HG02970 (cell line): ENCODE data around the gene TH.
"Not testable (repeated sequence)": the region's sequence is repeated elsewhere in the genome, so short reads cannot be mapped to it uniquely, and the experiment has no call there.

Experiments
- ATAC-seq: cut with Tn5 transposase; IDR thresholded peaks from one replicate; pipeline ENCODE4 v1.9.1; 2021; ENCODE audit warnings: mild to moderate bottlenecking, moderate library complexity, moderate number of reproducible peaks; ENCODE audit not compliant: unreplicated experiment, low FRiP score

Gene TH

DNA sequence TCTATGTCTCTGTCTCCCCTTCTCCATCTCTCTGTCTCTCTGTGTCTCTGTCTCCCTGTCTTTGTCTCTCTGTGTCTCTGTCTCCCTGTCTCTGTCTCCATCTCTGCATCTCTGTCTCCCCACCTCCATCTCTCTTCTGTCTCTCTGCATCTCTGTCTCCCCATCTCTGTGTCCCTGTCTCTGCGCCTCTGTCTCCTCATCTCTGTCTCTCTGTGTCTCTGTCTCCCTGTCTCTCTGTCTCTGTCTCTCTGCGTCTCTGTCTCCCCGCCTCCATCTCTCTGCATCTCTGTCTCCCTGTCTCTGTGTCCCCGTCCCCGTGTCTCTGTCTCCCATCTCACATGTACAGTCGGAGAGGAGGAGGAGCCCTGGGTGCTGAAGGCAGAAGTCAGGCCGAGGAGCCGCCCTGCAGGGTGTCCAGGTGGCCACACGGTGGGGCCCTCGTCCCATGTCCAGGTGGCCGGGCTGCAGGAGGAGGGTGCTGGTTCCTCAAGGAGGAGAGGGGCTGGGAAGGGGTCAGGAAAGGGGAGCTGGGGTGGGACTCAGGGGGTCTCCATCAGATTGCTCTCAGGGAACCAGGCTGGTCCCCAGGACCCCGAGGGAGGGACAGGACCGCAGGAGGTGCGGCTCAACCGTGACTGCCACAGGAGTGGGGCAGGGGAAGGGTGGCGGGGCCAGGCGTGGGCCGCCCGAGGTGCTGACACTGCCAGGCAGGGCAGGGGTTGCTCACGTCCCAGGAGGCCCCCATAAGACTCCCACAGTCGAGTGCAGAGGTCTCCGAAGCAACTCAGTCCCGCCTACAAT lies 25.6 kb upstream of the TH start:
- ATAC-seq: no peak

DNA sequence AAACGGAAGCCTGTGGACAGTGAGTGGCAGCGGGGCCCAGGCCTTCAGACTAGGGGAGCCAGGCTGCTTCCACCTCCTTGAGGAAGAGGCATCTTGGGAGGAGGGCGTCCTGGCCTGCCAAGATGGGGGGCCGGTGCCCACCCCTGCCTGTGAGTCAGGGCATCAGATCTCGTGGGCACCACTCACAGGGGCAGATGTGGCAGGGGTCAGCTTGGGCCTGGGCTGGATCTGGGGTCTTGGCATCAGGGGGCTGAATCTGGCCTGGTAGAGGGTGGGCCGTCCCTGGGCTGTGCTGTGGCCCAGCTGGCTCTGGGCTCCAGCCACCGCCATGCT lies 24.1 kb upstream of the TH start:
- no peak for ATAC-seq

DNA sequence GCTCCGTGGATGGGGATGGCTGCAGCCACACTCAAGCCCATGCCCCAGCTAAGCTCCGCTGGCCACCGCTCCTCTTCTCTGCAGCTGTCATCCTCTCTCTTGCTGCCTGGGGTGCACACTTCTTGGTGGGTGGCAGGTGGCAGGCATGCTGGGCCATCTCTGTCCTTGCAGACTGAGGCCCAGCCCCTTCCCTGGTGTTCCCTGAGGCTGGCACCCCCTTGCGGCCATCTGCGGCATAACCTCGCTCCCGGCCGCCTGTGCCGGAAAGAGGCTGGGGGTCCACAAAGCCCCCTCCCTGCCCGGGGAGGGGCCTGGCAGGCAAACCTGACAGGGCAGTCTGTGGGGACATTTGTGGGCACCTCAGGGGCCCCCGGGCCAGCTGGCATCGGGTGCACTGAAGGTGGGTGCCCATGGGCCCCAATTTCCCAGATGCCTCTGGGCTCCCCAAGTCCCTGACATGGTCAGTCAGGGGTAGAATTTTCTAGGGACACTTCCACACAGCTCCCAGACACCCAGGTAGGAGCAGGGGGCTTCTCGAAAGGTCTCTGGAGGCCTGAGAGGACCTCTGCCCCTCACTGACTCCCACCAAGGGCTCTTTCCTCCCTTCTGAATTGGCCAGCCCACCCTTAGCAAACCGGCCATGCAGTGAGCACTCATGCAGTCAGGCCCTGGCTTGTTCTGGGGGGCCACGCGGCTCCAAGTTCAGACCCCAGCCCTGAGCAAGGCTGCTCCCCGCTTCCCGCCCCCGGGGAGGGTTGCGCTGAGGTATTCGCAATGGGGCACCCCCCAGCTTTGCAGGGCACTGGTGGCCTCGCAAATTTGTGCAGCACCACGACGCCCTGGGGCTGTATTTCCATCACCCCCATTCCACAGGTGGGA lies 23.5 kb upstream of the TH start:
- no peak for ATAC-seq

DNA sequence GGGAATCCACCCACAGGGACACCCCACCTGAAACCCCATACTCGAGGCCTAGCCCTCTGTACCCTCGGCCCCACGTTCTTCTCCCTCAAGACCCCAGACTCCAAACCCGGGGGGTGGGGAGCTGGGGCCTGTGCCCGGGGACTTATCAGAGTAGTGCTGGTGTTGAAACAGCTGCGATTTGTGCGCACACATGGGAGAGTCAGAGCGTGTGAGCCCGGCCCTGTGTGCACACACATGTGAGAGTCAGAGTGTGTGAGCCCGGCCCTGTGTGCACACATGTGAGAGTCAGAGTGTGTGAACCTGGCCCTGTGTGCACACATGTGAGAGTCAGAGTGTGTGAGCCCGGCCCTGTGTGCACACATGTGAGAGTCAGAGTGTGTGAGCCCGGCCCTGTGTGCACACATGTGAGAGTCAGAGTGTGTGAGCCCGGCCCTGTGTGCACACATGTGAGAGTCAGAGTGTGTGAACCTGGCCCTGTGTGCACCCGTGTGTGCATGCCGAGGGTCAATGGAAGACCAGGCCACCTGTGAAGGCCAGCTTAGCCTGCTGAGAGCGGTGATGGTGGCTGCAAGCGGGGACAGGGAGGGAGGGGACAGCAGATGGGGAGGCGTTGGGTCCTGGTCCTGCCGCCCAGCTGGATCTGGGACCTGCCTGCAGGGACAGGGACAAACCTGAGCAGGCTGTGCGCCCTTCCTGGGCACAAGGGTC lies 22.4 kb upstream of the TH start:
- ATAC-seq: not testable (repeated sequence)

DNA sequence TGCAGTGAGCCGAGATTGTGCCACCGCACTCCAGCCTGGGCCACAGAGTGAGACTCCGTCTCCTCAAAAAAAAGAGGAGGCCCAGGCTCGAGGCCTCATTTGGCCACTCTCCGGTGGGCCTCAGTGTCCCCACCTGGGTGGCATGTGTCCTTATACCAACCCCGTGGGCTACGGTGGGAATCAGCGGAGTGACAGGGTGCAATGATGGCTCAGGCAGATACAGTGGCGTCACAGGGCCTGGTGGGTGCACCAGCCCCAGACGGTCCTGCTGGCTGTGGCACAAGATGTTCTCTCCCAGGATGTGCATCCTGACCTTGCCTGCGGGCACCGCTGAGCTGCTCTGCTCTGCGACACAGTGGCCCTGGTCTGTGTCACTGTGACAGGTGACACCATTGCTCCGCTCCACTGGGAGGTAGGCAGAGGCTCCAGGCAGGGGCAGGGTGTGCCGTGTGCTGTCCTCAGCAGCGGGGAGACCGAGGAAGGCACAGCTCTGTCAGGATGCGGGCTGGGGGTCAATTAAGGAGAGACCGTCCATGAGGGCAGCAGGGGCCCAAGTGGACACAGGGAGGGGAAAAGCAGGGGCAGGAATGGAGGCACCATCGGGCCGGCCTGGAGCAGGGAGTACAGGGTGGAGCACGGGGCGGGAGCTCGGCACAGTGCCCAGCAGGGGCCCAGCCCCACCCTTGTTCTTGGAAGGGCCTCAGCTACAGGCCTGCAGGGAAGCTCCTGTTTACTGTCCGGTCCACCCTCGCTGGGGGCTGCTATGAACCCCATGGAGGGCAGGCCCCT lies 21.7 kb upstream of the TH start:
- no peak for ATAC-seq

DNA sequence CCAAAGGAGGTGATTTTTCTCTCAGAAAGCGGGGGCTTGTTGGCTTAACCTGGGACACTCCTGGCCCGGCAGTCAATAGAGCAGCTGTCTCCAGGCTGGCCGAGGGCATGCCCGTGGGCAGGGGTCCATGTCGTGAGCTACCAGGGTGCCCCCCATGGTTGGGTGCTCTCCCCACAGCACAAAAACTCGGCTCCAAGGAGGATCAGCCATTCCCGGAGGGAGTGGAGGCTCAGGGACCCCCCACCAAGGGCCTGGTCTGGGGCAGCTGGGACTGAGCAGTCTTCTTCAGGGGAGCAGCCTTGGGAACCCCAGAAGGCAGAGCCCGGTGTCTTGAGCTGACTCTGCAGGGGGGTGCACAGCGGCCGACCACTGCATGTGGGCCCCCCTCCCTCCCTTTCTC lies 20.8 kb upstream of the TH start:
- ATAC-seq: no peak

DNA sequence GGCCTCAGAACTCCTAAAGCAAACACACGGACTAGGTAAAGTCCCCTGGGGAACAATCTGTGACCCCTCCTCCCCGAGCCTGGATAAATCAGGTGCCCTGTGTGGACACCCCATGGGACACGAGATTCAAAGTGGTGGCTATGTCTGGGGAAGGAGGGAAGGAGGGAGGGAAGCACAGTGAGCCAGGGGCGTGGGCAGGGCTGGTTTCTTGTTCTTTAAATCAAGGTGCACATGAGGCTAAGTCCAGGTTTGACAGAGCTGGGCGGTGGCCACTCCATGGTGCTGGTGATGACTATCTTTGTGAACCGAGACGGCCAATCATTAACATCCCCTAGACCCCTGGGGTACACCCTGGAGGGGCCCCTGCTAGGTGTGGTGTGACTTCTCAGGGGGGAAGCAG lies 20.3 kb upstream of the TH start:
- no peak for ATAC-seq

DNA sequence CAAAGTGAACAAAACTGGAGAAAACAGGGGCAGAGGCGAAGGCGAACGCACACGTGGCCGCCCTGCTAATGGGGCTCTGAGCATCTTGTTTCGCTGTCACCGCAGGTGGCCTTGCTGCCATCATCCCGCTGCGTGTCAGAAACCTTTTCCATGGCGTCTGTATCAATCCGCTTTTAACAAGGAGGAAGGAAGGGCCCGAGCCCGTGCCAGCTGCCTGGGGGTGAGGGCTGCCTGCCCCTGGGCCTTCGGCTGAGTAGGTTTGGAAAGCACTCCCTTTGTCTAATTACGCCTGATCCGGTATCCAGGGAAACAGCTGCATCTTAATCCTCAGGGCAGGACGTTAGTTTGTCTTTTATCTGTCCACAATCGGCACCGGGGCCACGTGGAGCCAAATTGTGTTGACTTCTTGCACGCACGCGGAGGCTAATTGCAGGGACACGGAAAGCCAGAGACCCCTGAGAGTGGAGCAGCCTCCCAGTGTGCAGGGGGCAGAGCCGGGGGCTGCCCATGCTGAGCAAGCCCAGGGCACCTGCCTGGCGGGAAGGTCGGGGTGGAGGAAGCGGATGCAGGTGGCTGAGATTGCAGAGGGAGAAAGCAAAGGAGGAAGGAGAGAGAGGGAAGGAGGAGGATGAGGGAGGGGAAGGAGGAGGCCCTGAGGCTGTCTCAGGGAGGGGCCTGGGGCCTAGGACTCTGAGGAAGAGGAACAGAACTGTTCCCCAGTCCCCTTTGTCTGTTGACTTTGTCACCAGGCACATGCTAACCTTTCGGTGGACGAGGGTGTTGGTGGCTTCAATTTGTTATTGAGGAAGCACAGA lies 19.2 kb upstream of the TH start:
- ATAC-seq: no peak

DNA sequence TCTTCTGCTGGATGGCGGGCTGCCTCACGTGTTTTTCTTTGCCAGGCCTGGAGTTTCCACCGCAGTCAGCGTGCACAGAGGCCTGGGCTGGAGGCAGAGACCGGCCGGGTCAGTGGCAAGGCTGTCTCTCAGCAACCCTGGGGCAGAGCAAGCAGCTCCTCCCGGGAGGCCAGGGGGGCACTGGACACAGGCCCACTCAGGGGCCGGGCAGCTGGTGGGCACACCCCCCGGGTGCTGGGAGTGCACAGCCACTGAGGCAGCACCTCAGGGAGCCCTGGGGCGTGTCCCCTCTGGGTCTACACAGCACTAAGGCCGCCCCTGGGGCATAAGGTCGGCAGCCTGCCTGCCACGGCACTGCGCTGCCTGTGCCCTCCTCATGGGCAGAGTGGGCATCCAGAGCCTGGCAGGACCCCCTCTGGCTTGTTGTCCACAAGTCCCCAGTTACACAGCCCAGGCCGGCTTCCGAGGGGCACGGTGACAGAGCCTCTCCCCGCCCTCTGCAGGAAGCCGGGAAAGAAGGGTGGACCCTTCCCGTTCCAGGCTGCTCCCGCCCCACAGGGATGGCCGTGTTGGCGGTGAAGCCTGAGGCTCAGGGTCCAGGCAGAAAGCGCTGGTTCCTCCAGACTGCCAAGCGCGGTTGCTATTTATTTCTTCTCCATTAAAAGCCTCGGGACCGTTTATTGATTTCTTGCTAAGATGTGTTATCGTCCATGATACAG lies 18.5 kb upstream of the TH start:
- no peak for ATAC-seq

DNA sequence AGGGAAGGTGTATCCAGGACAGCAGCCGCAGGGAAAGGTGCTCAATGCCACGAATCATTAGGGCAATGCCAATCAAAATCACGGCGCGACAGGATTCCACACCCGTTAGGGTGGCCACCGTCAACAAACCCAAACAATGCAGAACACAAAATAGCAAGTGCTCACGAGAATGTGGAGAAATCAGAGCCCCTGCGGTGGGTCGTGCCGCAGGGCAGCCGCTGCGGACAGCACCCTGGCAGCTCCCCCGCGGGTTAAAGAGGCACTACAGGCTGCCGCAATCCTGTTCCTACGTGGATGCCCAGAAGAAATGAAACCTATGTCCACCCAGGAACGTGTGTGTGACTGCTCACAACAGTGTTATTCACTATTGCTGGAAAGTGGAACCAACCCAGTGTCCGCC lies 17.1 kb upstream of the TH start:
- no peak for ATAC-seq

DNA sequence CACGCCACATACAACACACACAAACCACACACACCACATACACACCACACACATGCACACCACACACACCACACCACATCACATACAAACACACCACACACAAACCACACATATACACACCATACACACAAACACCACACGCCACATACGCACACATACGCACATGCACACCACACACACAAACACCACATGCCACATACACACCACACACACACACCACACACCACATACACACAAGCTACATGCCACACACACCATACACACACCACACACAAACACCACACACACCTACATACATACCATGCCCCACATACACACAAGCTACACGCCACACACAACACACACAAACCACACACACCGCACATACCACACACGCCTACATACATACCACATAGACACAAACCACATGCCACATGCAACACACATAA lies 15.7 kb upstream of the TH start:
- ATAC-seq: no peak

DNA sequence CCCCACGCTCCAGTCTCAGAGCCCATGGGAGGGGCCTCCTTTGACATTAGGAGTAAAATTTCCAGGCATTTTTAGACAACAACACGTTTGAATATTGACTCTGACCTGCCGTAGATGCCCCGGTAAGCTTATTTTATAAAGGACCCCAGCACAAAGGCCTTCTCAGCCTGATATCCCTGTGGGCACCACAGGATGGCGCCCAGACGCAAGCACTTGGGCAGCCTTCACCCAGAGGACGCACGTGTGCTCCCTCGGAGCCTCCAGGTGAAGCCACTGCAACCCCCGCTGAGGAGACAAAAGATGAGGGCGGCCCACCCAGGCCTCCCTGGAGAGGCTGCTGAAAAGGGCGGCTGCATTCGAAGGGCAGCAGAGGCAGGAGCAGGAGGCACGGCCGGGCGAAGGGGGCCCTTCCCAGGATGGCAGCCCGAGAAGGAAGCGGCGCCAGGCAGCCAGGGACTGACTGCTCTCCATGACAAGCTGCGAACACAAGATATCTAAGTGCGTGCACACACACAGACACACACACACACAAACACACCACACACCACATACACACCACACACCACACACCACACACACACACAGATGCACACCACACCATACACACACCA lies 15.2 kb upstream of the TH start:
- no peak for ATAC-seq

DNA sequence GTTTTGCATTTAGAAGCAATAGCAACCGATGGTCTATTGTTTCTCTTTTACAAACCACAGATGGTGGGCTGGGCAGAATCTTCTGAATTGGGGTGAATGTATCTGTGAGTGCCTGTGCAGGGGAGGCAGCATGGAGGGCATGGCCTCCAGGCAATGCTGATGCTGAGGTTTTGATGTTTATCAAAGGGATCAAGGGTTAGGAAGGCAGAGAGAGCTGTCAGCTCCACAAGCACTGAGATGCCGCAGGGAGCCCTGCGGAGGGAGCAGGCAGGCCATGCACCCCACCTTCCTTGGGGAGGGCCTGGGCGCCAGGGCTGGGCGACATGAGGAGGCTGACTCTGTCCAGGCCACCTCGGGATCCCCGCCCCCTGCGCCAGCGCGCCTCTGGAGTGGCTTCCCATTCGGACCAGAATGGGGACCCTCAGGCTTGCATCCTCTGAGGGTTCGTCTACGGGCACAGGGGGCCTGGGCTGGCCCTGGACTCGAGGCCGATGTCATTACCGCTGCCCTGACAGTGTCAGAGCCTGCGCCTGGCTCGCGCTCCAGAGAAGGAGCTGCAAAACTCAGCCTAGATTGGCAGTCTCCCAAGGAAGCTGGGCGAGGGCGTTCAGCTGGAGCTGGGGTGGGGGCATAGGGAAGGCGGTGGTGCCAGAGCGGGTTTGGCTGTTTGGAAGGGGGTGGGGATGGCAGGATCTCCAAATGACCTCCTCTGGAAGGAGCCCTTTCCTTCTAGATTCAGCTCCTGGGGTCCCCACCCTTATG lies 13.9 kb upstream of the TH start:
- ATAC-seq: no peak

DNA sequence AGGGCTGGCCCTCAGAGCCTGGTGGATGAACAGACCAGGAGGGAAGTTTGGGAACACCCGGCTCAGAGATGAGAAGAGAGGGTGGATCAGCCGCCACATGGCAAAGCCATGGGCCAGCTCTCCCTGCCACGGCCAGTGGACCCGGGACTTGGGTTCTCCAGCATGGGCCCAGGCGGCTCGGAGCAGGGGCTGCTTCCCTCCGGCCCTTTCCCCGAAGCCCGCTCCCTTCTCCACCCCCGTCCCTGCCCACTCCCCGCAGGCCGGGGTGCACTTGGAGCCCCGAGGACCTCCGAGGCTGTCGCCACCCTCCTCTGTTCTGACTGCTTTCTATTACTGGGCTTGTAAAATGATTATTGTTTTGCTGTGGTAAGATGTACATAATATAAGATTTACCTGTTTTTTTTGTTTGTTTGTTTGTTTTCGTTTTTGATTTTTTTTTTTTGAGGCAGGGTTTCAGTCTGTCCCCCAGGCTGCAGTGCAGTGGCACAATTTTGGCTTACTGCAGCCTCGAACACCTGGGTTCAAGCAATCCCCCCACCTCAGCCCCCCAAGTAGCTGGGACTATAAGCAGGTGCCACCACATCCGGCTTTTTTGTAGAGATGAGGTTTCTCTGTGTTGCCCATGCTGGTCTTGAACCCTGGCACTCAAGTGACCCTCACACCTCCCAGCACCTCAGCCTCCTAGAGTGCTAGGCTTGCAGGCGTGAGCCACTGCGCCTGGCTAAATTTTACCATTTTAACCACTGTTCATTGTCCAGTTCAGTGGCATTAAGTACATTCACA lies 11.3 kb upstream of the TH start:
- ATAC-seq: no peak

DNA sequence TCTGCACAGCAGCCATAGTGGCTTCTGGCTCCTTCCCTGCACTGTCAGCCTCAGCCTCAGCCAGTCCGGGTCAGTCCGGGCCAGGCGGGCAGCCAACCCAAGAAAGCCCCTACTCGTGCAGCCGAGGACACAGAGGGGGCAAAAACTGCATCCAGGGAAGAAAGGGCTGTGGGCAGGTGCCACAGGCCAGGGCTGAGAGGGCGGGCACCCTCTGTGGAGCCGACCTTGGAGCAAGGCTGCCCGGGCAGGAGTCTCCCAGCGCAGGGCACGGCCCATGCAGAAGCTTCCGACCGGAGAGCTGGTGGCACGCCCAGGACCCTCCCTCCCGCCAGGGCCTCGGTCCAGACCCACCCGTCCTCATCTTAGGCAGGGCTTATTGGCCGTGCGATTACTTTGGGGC lies 10.5 kb upstream of the TH start:
- ATAC-seq: no peak

DNA sequence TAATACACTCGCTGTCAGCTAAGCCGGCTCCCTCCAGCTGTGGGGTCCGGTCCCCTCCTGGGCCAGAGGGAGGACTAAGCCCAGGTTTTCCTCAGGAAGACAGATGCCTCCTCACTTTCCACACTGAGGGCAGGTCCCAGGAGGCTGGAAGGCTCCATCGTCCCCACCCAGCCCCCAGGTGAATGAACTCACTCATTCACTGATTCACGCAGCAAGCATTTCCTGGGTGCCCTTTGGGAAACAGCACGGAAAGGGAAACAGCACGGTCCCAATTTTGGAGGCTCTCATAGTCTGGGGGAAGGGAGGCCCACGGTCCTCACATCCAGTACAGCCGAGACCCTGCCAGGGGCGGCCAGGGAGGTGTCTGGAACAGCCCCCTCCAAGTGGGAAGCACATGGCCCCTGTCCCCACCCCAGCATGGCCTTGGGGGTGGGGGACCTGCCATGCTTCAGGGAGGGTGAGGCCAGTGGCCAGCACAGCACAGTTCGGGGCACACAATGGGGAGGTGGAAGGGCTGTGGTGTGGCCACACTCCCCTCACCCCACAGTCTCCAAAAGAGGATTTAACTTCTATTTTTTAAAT lies 9.3 kb upstream of the TH start:
- ATAC-seq: no peak

DNA sequence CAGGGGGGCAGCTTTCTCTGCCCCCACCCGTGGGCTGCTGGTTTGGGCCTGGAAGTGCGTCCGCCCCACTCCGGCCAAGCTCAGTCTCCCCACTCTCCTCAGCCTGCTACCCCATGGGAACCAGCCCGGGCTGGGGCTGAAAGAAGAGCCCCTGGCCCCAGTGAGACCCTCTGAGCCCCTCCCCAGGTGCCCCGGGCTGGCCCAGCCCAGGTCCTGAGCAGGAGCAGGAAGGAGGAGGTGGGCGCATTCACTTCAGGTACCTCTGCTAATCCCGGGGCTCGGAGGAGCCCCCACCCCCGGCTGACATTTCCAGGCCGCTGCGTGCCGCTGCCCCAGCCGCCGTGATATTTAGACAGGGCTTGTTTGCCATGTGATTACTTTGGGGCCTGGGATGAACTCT lies 8.7 kb upstream of the TH start:
- no peak for ATAC-seq
